ENCODE results near the gene RHBDL1. TPM values are rescaled to one million over a fixed set of nuclear protein-coding genes. Genes with fewer than 3 reads are reported as not detected.
A peak's percentile ranks its signal among the peaks of the same experiment; 100 is the strongest.

The RHBDL1 gene
- total and polyA plus RNA-seq, 9 of the 15 experiments (the other 6 are each of a cell fraction or from before 2014, with no cell fraction given) = 0.03 to 5.6 (median 1.3) TPM; not detected in 1

- TF ChIP-seq FOXJ3 (CRISPR knock-in tag; IDR thresholded peaks at IDR 0.05) (no peak), SNIP1 (IDR thresholded peaks at IDR 0.05; ENCODE audit: low read depth) (no peak), ZFP1 (CRISPR knock-in tag; IDR thresholded peaks at IDR 0.05) (no peak), IRF2 (CRISPR knock-in tag; IDR thresholded peaks at IDR 0.05) (no peak), DPF2 (IDR thresholded peaks at IDR 0.05) (peak; percentile 12; the same call in 1 of the 2 replicates), ZSCAN32 (CRISPR knock-in tag; IDR thresholded peaks at IDR 0.05) (no peak), CXXC5 (CRISPR knock-in tag; IDR thresholded peaks at IDR 0.05) (peak; percentile 96), MECOM (CRISPR knock-in tag; IDR thresholded peaks at IDR 0.05) (no peak), FOS (IDR thresholded peaks at IDR 0.05; ENCODE audit: extremely low read depth, insufficient read length) (no peak), MXI1 (IDR thresholded peaks at IDR 0.05; ENCODE audit: low read depth, low read length) (peak; percentile 84; the same call in 1 of the 2 replicates), TAF9B (IDR thresholded peaks at IDR 0.05; ENCODE audit: partially characterized antibody) (no peak), RBBP5 (IDR thresholded peaks at IDR 0.05; ENCODE audit: borderline replicate concordance, insufficient read depth, low read length, poor library complexity, severe bottlenecking) (peak; percentile 75), SIX5 (IDR thresholded peaks at IDR 0.05; ENCODE audit: borderline replicate concordance in 1 of 2, insufficient read depth in 1 of 2, low read depth in 1 of 2, low read length in 2 of 2) (peak; percentile 81 to 86), ZBTB34 (CRISPR knock-in tag; IDR thresholded peaks at IDR 0.05) (no peak), ZFP36 (IDR thresholded peaks at IDR 0.05; ENCODE audit: low read depth, low read length, partially characterized antibody) (no peak), DDX20 (tag; IDR thresholded peaks at IDR 0.05; ENCODE audit: low read depth) (no peak), ZNF696 (CRISPR knock-in tag; conservative IDR thresholded peaks at IDR 0.05) (no peak)
- TF ChIP-seq, protein P1, sequence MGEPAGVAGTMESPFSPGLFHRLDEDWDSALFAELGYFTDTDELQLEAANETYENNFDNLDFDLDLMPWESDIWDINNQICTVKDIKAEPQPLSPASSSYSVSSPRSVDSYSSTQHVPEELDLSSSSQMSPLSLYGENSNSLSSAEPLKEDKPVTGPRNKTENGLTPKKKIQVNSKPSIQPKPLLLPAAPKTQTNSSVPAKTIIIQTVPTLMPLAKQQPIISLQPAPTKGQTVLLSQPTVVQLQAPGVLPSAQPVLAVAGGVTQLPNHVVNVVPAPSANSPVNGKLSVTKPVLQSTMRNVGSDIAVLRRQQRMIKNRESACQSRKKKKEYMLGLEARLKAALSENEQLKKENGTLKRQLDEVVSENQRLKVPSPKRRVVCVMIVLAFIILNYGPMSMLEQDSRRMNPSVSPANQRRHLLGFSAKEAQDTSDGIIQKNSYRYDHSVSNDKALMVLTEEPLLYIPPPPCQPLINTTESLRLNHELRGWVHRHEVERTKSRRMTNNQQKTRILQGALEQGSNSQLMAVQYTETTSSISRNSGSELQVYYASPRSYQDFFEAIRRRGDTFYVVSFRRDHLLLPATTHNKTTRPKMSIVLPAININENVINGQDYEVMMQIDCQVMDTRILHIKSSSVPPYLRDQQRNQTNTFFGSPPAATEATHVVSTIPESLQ (CRISPR knock-in tag; IDR thresholded peaks at IDR 0.05) = peak; percentile 85; the same call in 1 of the 2 replicates
- TF ChIP-seq, protein P2, sequence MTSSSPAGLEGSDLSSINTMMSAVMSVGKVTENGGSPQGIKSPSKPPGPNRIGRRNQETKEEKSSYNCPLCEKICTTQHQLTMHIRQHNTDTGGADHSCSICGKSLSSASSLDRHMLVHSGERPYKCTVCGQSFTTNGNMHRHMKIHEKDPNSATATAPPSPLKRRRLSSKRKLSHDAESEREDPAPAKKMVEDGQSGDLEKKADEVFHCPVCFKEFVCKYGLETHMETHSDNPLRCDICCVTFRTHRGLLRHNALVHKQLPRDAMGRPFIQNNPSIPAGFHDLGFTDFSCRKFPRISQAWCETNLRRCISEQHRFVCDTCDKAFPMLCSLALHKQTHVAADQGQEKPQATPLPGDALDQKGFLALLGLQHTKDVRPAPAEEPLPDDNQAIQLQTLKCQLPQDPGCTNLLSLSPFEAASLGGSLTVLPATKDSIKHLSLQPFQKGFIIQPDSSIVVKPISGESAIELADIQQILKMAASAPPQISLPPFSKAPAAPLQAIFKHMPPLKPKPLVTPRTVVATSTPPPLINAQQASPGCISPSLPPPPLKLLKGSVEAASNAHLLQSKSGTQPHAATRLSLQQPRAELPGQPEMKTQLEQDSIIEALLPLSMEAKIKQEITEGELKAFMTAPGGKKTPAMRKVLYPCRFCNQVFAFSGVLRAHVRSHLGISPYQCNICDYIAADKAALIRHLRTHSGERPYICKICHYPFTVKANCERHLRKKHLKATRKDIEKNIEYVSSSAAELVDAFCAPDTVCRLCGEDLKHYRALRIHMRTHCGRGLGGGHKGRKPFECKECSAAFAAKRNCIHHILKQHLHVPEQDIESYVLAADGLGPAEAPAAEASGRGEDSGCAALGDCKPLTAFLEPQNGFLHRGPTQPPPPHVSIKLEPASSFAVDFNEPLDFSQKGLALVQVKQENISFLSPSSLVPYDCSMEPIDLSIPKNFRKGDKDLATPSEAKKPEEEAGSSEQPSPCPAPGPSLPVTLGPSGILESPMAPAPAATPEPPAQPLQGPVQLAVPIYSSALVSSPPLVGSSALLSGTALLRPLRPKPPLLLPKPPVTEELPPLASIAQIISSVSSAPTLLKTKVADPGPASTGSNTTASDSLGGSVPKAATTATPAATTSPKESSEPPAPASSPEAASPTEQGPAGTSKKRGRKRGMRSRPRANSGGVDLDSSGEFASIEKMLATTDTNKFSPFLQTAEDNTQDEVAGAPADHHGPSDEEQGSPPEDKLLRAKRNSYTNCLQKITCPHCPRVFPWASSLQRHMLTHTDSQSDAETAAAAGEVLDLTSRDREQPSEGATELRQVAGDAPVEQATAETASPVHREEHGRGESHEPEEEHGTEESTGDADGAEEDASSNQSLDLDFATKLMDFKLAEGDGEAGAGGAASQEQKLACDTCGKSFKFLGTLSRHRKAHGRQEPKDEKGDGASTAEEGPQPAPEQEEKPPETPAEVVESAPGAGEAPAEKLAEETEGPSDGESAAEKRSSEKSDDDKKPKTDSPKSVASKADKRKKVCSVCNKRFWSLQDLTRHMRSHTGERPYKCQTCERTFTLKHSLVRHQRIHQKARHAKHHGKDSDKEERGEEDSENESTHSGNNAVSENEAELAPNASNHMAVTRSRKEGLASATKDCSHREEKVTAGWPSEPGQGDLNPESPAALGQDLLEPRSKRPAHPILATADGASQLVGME (CRISPR knock-in tag; IDR thresholded peaks at IDR 0.05) = peak; percentile 60; the same call in 1 of the 2 replicates
Measured at GRCh38 chr16:636206-637080, 39.0 kb upstream of the RHBDL1 start, which contains the start of gene METTL26 (continued).

All from K562 (cell line).